IPS-NIHi7 (cell line): Measurements from ENCODE around the gene CNN1.
"Not testable (repeated sequence)": the region's sequence is repeated elsewhere in the genome, so short reads cannot be mapped to it uniquely, and the experiment has no call there.

Source experiments
- DNase-seq: peaks from one replicate; pipeline ENCODE4 v3.0.0; 2012; ENCODE audit warnings: mixed read lengths; ENCODE audit errors: extremely low spot score

Gene CNN1

GRCh38 chr19:11564082-11564807, 25.6 kb downstream of the CNN1 start:
- DNase-seq: not testable (repeated sequence)

GRCh38 chr19:11565649-11565980, 27.0 kb downstream of the CNN1 start:
- not testable (repeated sequence) for DNase-seq

GRCh38 chr19:11566164-11566563, 27.5 kb downstream of the CNN1 start:
- DNase-seq: no peak

GRCh38 chr19:11570039-11570462, 31.4 kb downstream of the CNN1 start:
- DNase-seq: no peak

GRCh38 chr19:11573354-11573753, 34.7 kb downstream of the CNN1 start:
- DNase-seq: not testable (repeated sequence)

GRCh38 chr19:11573763-11574162, 35.1 kb downstream of the CNN1 start:
- not testable (repeated sequence) for DNase-seq

GRCh38 chr19:11574689-11575088, 36.0 kb downstream of the CNN1 start:
- no peak for DNase-seq

GRCh38 chr19:11576227-11576626, 37.6 kb downstream of the CNN1 start:
- no peak for DNase-seq

GRCh38 chr19:11577451-11578257, 39.0 kb downstream of the CNN1 start, which contains the start of gene ACP5:
Gene ACP5 (minus strand): TSS chr19:11577645. CDS start chr19:11577317, 328 bp downstream.
- no peak for DNase-seq

- peak; percentile 53 for DNase-seq
Measured at GRCh38 chr19:11578258-11579142, 39.8 kb downstream of the CNN1 start.

- DNase-seq: no peak
Measured at GRCh38 chr19:11580116-11580515, 41.5 kb downstream of the CNN1 start.

- no peak for DNase-seq
Measured at GRCh38 chr19:11581740-11582139, 43.1 kb downstream of the CNN1 start.

GRCh38 chr19:11586331-11586730, 47.7 kb downstream of the CNN1 start:
- DNase-seq: no peak

GRCh38 chr19:11587302-11587974, 48.8 kb downstream of the CNN1 start:
- DNase-seq: peak; percentile 88

GRCh38 chr19:11587975-11588631, 49.5 kb downstream of the CNN1 start:
- no peak for DNase-seq

GRCh38 chr19:11594084-11594483, 55.4 kb downstream of the CNN1 start:
- DNase-seq: no peak

GRCh38 chr19:11596156-11596555, 57.5 kb downstream of the CNN1 start:
- DNase-seq: no peak

GRCh38 chr19:11597202-11598102, 58.8 kb downstream of the CNN1 start, which contains the start of gene ZNF627:
Gene ZNF627 (plus strand): TSS chr19:11597483. CDS start chr19:11597628, 145 bp downstream.
- DNase-seq: peak; percentile 99

- no peak for DNase-seq
Measured at GRCh38 chr19:11598103-11598483, 59.4 kb downstream of the CNN1 start.

GRCh38 chr19:11598746-11599145, 60.1 kb downstream of the CNN1 start:
- no peak for DNase-seq
